Measurements from ENCODE around the gene MARK2. TPM values are rescaled to one million over a fixed set of nuclear protein-coding genes. Genes with fewer than 3 reads are reported as not detected.
"Not testable (repeated sequence)": the region's sequence is repeated elsewhere in the genome, so short reads cannot be mapped to it uniquely, and the experiment has no call there.

Gene MARK2
- total RNA-seq, 1 experiment from 2014 or later = 39.8 TPM

DNA sequence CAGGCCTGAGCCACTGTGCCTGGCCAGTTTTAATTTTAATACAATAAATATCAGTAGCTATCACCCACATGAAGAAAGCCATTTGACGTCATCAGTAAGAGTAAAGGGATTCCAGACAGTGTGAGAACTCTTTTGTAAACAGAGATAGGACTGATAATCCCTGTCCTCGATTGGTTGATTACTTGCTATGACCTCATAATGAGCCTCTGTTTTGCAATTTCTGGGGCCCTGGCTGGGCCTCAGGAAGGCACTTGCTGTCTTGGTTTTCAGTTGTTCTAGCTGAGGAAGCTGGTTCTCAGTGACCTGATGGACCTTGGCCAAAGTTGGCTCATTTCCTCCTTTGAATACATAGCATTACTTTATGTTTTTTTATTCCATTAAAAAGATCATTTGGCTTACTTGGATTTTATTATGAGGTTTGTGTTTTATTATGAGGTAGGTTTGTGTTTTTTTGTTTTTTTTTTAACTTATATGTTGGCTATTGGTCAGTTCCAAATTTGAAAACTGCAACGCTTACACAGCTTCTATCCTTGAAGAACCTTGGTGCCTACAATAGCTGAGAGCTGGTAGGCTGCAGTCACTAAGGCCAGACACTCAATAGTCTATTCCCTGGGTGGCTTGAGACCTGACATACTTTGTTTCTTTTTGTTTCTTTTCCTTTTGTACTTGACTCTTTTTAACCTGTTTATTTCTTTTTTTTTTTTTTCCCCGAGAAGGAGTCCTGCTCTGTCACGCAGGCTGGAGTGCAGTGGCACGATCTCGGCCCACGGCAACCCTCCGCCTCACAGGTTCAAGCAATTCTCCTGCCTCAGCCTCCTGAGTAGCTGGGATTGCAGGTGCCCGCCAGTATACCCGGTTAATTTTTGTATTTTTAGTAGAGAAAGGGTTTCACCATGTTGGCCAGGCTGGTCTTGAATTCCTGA is 20.0 kb downstream of the MARK2 start:
- no peaks in the 10 kb centered on the region for H3K9me3 ChIP-seq (ENCODE audit: control insufficient read depth in 1 of 2, insufficient read depth in 1 of 2, low read depth in 1 of 2, low read length in 2 of 2)
- no peak overlapping the region for H3K4me2 ChIP-seq (ENCODE audit: low read length)
- DNase-seq (ENCODE audit: low read depth, low spot score) (no peak), ATAC-seq (no peak)
- CTCF ChIA-PET = no interaction called here
- H3K4me1 ChIP-seq (ENCODE audit: control insufficient read depth in 1 of 2, insufficient read depth in 2 of 2, low read length in 2 of 2) = peaks cover 3 to 4% of the 10 kb centered on the region in 2 experiments; a peak in 2 of 4 replicates
- RAD21 ChIA-PET (ENCODE audit: low non-redundant PET in 1 of 2, low total read pairs in 2 of 2, uncharacterized antibody in 2 of 2, unreplicated experiment in 2 of 2) = no interaction called here
- intact Hi-C loops (cut with micrococcal nuclease) = no loop called here
- no peaks in the 10 kb centered on the region for H3K9me2 ChIP-seq (ENCODE audit: insufficient read depth)
- peaks cover 0 to 5% of the 10 kb centered on the region in 2 experiments; a peak in 2 of 4 replicates for H3K36me3 ChIP-seq (ENCODE audit: control insufficient read depth in 1 of 2, insufficient read depth in 2 of 2, low read length in 2 of 2)
- no peak overlapping the region for H3K9ac ChIP-seq (ENCODE audit: low read length)
- peaks cover 70% of the 10 kb centered on the region for H3K79me2 ChIP-seq (ENCODE audit: insufficient read depth, low read length)
- H3K27me3 ChIP-seq (ENCODE audit: insufficient read depth, low read length) = no peaks in the 10 kb centered on the region
- no peak overlapping the region for H3K27ac ChIP-seq (ENCODE audit: low read depth, low read length)
- H2AFZ ChIP-seq (ENCODE audit: low read depth, low read length, poor library complexity, severe bottlenecking) = no peak overlapping the region
- POLR2A ChIA-PET = no interaction called here
- no TSS peak for BruUV-seq (replicated peaks)
- no peak for TF ChIP-seq POLR2A (IDR thresholded peaks at IDR 0.05; ENCODE audit: borderline replicate concordance, extremely low read depth, insufficient read depth, insufficient read length)
- no peak for TF ChIP-seq CEBPB (IDR thresholded peaks at IDR 0.05; ENCODE audit: low read depth)
- no peak for TF ChIP-seq ZFX (IDR thresholded peaks at IDR 0.05)
- TF ChIP-seq, protein P1, sequence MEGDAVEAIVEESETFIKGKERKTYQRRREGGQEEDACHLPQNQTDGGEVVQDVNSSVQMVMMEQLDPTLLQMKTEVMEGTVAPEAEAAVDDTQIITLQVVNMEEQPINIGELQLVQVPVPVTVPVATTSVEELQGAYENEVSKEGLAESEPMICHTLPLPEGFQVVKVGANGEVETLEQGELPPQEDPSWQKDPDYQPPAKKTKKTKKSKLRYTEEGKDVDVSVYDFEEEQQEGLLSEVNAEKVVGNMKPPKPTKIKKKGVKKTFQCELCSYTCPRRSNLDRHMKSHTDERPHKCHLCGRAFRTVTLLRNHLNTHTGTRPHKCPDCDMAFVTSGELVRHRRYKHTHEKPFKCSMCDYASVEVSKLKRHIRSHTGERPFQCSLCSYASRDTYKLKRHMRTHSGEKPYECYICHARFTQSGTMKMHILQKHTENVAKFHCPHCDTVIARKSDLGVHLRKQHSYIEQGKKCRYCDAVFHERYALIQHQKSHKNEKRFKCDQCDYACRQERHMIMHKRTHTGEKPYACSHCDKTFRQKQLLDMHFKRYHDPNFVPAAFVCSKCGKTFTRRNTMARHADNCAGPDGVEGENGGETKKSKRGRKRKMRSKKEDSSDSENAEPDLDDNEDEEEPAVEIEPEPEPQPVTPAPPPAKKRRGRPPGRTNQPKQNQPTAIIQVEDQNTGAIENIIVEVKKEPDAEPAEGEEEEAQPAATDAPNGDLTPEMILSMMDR (IDR thresholded peaks at IDR 0.05 in 2 of 3, conservative IDR thresholded peaks at IDR 0.05 in 1 of 3; ENCODE audit: borderline replicate concordance in 1 of 3, insufficient read depth in 1 of 3, low read depth in 2 of 3, low read length in 2 of 3) = no peak
- H3K4me3 ChIP-seq (replicated peaks in 1 of 2; ENCODE audit: low read depth in 1 of 2, low read length in 2 of 2) = no peak overlapping the region
- H4K20me1 ChIP-seq (ENCODE audit: insufficient read depth) = 0 out of 2 replicates have a peak, but pooled peaks cover 9% of the 10 kb centered on the region

GRCh38 chr11:63862923-63863322 is 24.0 kb downstream of the MARK2 start:
- Histone ChIP-seq H3K9me2 (ENCODE audit: insufficient read depth) (no peaks in the 10 kb centered on the region), H2AFZ (ENCODE audit: low read depth, low read length, poor library complexity, severe bottlenecking) (no peak overlapping the region), H3K4me2 (ENCODE audit: low read length) (no peak overlapping the region), H3K9ac (ENCODE audit: low read length) (no peak overlapping the region), H3K4me1 (ENCODE audit: control insufficient read depth in 1 of 2, insufficient read depth in 2 of 2, low read length in 2 of 2) (peaks cover 3 to 4% of the 10 kb centered on the region in 2 experiments; a peak in 2 of 4 replicates), H3K36me3 (ENCODE audit: control insufficient read depth in 1 of 2, insufficient read depth in 2 of 2, low read length in 2 of 2) (peaks cover 0 to 5% of the 10 kb centered on the region in 2 experiments; a peak in 2 of 4 replicates), H3K79me2 (ENCODE audit: insufficient read depth, low read length) (peaks cover 69% of the 10 kb centered on the region), H4K20me1 (ENCODE audit: insufficient read depth) (0 out of 2 replicates have a peak, but pooled peaks cover 9% of the 10 kb centered on the region), H3K27me3 (ENCODE audit: insufficient read depth, low read length) (no peaks in the 10 kb centered on the region), H3K9me3 (ENCODE audit: control insufficient read depth in 1 of 2, insufficient read depth in 1 of 2, low read depth in 1 of 2, low read length in 2 of 2) (no peaks in the 10 kb centered on the region), H3K4me3 (replicated peaks in 1 of 2; ENCODE audit: low read depth in 1 of 2, low read length in 2 of 2) (no peak overlapping the region), H3K27ac (ENCODE audit: low read depth, low read length) (no peak overlapping the region)
- ChIA-PET RAD21 (ENCODE audit: low non-redundant PET in 1 of 2, low total read pairs in 2 of 2, uncharacterized antibody in 2 of 2, unreplicated experiment in 2 of 2) (no interaction called here), CTCF (no interaction called here), POLR2A (no interaction called here)
- intact Hi-C loops (cut with micrococcal nuclease) = no loop called here
- BruUV-seq (replicated peaks) = no TSS peak
- ATAC-seq = no peak
- TF ChIP-seq, protein P2, sequence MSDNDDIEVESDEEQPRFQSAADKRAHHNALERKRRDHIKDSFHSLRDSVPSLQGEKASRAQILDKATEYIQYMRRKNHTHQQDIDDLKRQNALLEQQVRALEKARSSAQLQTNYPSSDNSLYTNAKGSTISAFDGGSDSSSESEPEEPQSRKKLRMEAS (IDR thresholded peaks at IDR 0.05) = no peak
- TF ChIP-seq ELF1 (IDR thresholded peaks at IDR 0.05; ENCODE audit: borderline replicate concordance, low read depth) = no peak
- TF ChIP-seq POLR2AphosphoS5 (IDR thresholded peaks at IDR 0.05; ENCODE audit: low read depth, low read length) = no peak
- DNase-seq (ENCODE audit: low read depth, low spot score) = no peak

GRCh38 chr11:63863620-63864019 is 24.7 kb downstream of the MARK2 start:
- H3K4me1 ChIP-seq (ENCODE audit: control insufficient read depth in 1 of 2, insufficient read depth in 2 of 2, low read length in 2 of 2); H3K36me3 ChIP-seq (ENCODE audit: control insufficient read depth in 1 of 2, insufficient read depth in 2 of 2, low read length in 2 of 2); H3K27me3 ChIP-seq (ENCODE audit: insufficient read depth, low read length); H2AFZ ChIP-seq (ENCODE audit: low read depth, low read length, poor library complexity, severe bottlenecking); H3K9me2 ChIP-seq (ENCODE audit: insufficient read depth); POLR2A ChIA-PET; CTCF ChIA-PET; RAD21 ChIA-PET (ENCODE audit: low non-redundant PET in 1 of 2, low total read pairs in 2 of 2, uncharacterized antibody in 2 of 2, unreplicated experiment in 2 of 2); H4K20me1 ChIP-seq (ENCODE audit: insufficient read depth); DNase-seq (ENCODE audit: low read depth, low spot score); intact Hi-C loops (cut with micrococcal nuclease); H3K9ac ChIP-seq (ENCODE audit: low read length); H3K9me3 ChIP-seq (ENCODE audit: control insufficient read depth in 1 of 2, insufficient read depth in 1 of 2, low read depth in 1 of 2, low read length in 2 of 2); BruUV-seq (replicated peaks); ATAC-seq; H3K4me3 ChIP-seq (replicated peaks in 1 of 2; ENCODE audit: low read depth in 1 of 2, low read length in 2 of 2); H3K27ac ChIP-seq (ENCODE audit: low read depth, low read length); H3K4me2 ChIP-seq (ENCODE audit: low read length): not testable (repeated sequence)
- H3K79me2 ChIP-seq (ENCODE audit: insufficient read depth, low read length) = peaks cover 69% of the 10 kb centered on the region
